CD4-positive, alpha-beta T cell treated with Interleukin-17A for 4 hours (primary cell): ENCODE data around the gene UBD.

ENCODE experiments used
- DNase-seq: peaks from one replicate; pipeline ENCODE4 v3.0.0-alpha.2; 2020; ENCODE audit warnings: mixed read lengths

Gene UBD

DNA sequence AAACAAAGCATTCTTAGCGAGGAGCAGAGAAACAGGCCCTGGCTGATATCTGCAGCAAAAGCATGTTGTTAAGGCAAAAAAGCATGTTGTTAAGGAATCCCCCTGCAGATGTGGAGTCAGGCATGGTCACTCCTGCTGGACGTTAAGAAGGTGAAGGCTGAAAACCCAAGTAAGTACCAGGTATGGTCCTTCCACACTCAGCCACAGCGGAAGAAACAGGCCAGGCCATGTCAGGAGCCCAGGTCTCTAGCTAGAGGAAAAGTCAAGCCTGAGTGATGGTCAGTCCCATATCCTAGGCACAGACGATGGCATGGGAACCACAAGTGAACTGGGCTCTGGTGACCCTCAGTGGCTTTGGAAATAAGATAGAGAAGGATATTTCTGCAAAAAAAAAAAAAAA is 39.3 kb downstream of the UBD start:
- DNase-seq: no peak

DNA sequence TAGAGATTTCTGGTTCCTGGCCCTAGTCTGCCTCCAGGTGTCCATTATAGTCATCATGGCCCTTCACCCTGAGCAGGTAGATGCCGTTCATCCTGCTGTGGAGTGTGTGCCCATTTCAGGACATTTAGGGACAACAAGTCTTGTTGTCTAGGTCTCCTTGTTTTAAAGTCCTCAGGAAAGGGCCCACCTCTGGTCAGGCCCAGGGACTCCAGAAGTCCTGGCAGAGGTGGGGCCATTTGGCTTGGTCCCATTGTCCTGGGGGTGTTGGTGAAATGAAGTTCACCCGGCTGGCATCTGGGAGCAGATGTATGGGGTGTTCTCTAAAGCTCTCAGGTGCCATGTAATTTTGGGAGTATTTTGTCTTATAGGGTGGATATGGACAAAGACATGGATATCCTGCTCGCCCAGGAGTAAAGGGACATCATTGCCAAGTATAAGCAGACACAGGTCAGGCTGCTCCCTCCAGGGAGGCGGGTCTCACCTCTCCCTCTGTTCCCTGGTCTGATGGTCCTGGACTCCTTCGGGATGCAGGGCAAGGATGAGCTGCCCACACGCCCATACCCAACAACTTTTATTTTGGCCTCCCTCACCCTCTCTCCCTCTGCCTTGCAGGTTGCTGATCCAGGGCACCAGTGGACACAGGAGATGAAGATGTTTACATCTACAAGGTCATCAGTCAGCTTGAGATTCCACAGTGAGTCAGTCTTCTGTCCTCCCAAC is 40.1 kb downstream of the UBD start:
- no peak for DNase-seq

DNA sequence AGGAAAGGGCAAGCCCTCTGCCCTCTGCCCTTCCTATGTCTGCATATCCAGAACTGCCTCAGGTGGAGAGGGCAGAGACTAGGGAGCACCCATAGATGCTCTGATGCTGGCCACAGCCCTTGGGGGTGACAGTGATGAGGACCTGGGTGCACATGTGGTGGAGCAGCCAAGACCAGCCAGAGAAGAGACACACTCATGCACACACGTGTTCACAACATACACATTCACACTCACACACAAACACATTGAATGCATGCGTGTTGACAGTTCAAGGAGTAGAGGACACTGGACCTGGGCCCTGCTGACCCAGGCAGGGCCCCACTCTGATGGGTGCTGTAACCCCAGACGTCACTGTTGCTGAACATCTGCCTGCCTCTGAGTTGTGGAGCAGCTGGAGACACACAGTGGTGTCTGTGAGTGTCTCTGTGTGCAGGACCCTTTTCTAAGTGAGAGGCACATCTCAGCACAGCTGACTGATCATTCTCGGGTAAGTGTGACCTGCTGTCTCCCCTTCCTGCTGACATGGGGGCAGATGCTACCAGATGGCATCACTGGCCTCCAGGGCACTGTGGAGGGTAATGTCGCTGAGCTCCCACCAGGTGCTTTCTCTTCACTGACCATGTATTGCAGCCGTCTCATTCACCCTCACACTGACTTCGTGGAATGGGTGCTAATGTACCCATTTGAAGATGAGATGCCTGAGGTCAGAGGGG is 41.6 kb downstream of the UBD start:
- DNase-seq: no peak

DNA sequence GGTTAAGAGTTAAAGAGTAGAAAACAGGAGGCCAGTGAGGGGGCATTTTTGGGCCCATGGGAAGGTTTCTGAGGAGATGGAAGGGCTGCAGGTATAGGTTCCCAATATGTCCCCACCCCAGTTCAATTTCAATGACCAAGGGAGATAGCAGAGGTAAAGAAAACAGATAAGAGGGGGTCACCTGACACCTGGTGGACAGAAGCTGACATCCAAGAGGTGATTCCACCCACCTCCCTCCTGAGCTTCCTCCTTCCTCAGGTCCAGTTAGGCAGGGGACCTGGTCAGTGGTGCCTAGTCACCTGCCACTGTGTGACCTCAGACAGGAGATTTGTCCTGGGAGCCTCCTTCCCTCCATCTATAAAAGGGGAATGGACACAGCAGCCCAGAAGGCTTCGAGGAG is 42.3 kb downstream of the UBD start:
- no peak for DNase-seq

DNA sequence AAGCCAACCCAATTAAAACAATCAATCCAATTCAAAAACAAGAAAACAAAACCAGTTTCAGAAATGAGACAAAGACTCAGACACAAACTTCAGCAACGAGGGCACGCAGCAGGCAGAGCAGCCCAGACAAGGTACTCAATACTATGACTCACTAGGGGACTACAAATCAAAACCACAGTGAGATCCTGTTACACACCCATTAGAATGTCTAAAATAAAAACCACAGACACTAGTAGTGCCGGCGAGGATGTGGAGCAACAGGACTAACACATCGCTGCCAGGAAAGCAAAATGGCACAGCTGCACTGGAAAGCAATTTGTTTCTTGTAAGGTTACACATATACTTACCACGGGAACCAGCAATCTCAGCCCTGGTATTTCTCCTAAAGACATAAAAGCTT is 43.4 kb downstream of the UBD start:
- DNase-seq: peak; percentile 40

- DNase-seq: no peak
Measured at GRCh38 chr6:29510746-29511300, 48.7 kb downstream of the UBD start.

GRCh38 chr6:29510202-29510601 is 49.3 kb downstream of the UBD start:
- no peak for DNase-seq

DNA sequence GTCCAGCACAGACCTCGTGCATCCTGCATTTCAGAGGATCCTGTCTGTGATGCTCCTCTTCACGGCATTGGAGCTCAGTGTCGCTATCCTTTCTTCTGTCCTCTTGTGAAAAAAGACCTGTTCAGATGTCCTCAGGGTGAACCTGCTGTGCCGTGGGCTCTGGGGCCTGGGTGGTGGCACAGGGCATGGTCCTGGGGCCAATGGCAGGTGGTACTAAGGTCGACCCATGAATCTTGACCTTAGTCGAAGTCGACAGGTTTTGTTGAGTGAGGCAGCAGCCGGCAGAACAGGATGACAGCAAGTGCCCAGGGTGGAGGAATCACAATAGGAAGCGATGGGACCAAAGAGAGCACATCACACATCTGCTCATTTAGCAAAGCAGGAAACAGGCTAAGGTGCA is 49.8 kb downstream of the UBD start:
- no peak for DNase-seq

DNA sequence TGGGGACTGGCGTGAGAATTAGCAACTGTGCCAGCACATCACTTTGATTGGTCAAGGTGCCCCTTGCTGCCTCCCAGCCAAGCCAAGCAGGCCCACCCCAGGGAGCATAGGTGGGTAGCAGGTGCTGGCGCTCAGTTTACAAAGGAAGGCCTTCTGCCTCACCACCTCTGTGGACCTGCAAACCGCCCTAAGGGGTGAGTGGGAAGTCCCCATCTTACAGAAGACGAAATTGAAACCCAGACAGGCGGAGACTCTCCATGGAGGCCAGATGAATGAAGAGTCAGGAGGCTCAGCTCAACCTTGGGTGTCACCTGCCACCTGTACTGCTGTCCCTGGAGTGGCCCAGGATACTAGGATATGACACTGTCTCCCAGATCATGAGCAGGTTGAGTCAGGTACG is 50.3 kb downstream of the UBD start:
- DNase-seq: no peak

DNA sequence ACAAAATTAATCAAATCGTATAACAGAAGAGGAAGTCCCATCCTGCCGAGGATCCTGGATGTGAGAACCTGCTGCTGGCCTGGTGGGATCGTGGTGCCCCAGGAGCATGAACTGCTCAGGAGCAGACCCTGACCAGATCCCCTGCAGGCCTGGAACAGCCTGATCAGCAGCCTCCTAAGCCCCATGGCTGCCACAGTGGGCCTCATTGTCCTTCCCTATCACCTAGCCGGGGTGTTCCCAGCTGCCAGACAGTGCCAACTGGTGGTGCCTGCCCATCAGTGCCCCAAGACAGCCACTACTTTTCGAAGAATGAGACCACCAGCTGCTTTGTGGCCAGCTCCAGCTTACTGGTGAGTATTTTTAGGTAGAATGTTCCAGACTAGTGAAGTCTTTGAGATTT is 52.2 kb downstream of the UBD start:
- no peak for DNase-seq

- no peak for DNase-seq
Measured at GRCh38 chr6:29506446-29507067, 53.0 kb downstream of the UBD start.

DNA sequence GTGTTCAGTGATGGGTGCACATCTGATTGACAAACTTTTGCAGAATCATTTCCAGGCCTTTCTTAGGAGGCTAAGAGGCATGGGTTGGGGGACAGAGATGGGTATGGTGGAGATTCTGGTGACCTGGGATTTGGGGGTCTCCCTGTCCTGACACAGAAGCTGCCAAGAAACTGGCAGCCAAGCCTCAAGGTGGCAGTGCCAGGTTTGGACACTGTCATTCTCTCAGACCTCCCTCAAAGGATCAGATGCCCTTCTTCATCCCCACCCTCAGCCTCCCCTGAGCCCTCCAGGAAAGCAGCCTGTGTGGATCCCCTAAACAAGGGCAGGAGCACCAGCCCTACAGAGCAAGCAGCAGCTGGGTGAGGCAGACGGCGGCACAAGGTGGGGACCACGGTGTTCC is 53.7 kb downstream of the UBD start:
- DNase-seq: no peak
